GM19328 (cell line): ENCODE results near the gene COL26A1.
"Not testable (repeated sequence)": the region's sequence is repeated elsewhere in the genome, so short reads cannot be mapped to it uniquely, and the experiment has no call there.

Source experiments
- ATAC-seq: cut with Tn5 transposase; IDR thresholded peaks from one replicate; pipeline ENCODE4 v1.9.1; 2021; ENCODE audit warnings: mild to moderate bottlenecking, moderate library complexity; ENCODE audit not compliant: unreplicated experiment

Gene COL26A1

DNA sequence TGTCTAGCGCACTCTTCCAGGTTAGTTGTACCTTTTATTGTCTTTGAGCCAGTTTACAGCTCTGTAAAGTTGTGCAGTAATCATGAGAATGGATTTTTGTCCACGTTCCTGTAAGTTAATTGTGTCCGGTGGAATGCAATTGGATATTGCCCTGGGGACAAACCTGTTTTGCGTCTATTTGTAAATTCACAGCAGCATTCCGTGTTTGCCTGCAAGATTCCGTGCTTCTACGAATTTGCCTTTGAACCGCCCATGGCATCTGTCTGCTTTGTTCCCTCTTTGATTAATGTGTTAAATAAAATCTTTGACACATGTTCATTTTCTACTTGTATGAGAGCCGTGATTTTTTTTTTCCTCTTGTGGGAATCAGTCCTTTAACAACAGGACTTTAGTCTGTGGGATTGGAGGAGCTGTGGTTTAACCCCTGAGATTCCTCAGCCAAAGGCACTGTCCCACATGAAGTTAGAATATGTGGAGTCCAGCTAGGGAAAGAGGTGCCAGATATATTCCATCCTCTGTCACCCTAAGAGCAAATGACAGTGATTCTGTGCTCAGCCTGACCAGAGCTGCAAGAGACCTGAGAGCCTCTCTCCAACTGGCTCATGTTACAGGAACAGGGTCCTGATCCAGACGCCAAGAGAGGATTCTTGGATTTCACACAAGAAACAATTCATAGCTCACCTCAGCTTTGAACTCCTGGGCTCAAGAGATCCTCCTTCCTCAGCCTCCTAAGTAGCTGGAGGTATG is 126.3 kb downstream of the COL26A1 start:
- ATAC-seq: no peak

DNA sequence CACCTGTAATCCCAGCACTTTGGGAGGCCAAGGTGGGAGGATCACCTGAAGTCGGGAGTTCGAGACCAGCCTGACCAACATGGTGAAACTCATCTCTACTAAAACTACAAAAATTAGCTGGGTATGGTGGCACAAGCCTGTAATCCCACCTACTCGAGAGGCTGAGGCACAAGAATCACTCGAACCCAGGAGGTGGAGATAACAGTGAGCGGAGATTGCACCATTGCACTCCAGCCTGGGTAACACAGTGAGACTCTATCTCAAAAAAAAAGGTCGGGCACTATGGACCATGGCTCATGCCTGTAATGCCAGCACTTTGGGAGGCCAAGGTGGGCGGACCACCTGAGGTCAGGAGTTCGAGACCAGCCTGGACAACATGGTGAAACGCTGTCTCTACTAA is 127.8 kb downstream of the COL26A1 start:
- ATAC-seq: not testable (repeated sequence)

DNA sequence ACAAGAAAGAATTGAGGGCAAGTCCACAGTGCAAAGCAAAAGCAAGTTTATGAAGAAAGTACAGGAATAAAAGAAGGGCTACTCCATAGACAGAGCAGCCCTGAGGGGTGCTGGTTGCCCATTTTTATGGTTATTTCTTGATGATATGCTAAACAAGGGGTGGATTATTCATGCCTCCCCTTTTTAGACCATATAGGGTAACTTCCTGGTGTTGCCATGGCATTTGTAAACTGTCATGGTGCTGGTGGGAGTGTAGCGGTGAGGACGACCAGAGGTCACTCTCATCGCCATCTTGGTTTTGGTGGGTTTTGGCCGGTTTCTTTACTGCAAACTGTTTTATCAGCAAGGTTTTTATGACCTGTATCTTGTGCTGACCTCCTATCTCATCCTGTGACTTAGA is 128.8 kb downstream of the COL26A1 start:
- not testable (repeated sequence) for ATAC-seq

DNA sequence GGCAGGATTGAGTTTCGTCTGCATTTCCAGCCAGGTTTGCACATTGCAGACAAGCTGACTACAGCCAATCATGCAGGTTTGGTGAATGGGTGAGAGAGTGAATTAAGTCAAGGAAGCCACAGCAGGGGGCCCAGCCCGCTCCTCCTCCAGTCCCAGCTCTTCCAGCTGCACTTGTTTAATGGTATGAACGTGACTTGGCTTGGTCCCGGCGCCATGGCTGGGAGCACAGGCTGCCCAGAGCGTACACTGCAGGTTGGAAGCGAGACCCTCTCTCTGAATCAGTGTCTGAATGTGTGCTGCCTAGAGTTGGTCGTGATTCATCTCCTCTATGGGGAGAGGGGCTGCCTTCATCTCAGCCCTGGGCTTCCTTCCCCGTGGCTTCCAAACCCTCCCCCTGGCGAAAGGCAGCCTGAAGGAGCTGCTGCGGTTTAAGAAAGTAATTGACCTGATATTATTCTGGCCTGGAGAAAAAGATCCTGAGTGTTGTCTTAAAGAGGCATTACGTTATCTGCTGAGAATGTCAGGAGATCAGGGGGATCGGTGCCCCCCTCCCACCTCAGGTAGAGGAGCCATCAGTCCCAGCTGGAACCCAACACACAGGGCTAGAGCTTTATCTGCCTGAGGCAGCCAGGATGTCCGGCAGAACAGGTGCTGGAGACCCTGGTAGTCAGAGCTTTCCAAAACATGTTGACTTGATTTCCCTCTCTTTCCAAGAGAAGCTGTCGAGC is 132.1 kb downstream of the COL26A1 start:
- ATAC-seq: no peak

DNA sequence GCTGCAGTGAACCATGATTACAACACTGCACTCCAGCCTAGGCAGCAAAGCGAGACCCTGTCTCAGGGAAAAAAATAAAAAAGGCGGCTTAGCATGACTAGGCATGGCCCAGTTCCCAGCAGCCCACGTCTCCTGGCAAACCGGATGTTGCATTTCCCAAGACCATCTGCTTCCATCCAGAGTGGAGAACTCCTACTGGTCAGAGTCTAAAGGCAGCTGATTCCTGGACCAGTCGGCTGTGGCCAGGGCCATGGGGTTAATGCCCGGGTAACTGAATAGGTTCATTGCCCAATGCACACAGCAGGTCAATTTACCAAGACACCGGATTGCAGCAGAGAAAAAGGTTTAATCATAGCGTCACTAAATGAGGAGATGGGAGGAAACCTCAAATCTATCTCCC is 133.3 kb downstream of the COL26A1 start:
- ATAC-seq: no peak

DNA sequence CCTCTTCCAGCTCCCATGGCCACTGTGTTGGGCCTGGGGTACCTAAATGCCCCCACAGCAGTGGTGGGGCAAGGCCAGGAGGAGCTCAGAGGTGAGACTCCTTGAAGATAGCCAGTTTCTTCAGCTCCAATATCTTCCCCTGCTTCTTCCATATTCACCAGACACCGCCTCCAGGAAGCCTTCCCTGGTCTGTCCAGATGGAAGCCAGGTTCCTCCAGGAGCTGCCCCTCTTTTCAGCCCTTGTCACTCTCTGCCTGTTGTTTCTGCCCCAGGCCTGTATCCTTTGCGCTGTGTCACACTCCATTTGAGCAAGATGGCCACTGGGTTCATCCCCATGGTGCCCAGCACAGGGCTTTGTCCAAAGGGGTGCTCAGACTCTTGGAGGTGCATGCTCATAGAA is 138.7 kb downstream of the COL26A1 start:
- ATAC-seq: no peak

DNA sequence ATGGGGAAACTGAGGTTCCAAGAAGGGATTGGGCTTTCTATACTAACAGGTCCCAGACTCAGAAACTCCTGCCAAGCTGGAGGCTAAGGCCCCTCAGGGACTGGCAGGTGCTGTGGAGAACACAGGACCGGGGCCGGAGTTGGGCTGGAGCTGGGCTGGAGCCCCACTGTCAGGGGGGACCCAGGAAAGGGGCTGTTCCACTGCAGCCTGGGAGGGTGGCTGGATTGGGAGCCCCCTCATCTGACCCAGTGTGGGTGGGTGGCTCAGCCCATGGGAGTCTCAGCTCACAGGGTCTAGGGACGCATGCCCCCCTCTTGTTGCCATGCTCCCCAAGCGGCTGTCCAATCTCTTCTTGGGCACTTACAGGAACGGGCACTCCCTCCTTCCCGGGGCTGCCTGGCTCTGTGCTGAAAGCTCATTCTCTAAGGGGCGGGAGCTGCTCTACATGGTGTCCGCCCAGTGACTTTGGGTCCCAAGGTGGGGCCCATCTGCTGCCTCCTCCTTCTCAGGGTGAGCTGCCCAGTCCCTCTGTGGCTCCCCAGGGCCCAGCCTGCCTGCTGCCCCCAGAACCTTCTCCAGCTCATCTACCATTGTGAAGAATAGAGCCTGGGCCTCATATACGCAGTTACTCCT is 139.9 kb downstream of the COL26A1 start:
- ATAC-seq: no peak

DNA sequence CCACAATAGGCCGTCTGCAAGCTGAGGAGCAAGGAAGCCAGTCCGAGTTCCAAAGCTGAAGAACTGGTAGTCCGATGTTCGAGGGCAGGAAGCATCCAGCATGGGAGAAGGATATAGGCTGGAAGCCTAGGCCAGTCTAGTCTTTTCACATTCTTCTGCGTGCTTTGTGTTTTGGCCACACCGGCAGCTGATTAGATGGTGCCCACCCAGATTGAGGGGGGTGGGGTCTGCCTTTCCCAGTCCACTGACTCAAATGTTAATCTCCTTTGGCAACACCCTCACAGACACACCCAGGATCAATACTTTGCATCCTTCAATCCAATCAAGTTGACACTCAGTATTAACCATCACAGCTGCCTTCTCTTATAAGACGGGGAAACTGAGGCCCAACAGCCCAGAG is 142.8 kb downstream of the COL26A1 start:
- ATAC-seq: not testable (repeated sequence)

DNA sequence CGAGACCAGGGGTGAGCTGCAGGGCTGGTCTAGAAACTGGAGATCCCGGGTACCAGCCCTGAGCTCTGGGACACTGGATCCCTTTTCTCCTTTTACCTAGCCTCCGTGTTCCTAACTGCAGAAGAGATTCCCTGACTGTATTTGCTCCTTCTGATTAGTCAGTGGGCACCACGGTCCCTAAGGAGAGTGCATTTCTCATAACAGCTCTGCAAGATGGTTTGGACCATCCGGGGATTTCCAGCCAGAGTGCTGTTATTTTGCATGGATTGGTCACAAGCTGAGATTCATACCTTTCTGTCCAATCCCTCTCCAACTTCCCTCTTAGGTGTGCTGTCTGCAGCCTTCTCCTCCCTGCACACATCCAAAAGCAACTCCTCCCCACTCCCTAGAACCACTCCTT is 143.9 kb downstream of the COL26A1 start:
- no peak for ATAC-seq

DNA sequence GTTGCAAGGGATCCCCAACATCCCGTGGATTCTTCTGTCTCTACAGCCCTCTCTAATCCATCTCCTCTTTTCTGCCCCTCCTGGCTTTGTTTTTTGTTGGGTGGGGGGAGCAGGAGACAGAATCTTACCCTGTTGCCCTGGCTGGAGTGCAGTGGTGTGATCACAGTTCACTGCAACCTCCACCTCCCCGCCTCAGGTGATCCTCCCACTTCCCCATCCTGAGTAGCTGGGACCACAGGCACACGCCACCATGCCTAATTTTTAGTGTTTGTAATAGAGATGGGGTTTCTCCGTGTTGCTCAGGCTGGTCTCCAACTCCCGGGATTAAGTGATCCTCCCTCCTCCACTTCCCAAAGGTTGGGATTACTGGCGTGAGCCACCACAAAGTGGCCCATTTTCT is 144.7 kb downstream of the COL26A1 start:
- no peak for ATAC-seq

DNA sequence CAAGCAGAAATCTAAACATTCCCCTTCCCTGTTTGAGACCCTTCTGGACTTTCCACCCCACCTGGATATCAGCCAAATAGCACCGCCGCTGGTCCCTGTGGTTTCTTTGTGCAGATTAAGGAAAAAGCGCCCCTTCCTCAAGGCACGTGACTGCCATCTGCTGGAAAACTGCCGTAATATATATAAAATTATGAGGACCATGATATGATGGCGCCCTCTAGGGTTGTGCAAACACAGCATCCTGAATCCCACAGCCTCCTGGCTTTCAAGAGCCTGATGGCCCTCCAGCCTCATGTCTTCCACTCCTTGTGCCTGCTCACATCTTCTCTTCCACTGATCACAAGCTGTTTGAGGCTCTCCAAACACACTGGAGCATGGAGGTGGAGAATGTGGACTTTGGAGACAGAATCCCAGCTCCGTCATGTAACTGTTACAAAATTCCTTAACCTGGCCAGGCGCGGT is 145.1 kb downstream of the COL26A1 start:
- ATAC-seq: no peak

DNA sequence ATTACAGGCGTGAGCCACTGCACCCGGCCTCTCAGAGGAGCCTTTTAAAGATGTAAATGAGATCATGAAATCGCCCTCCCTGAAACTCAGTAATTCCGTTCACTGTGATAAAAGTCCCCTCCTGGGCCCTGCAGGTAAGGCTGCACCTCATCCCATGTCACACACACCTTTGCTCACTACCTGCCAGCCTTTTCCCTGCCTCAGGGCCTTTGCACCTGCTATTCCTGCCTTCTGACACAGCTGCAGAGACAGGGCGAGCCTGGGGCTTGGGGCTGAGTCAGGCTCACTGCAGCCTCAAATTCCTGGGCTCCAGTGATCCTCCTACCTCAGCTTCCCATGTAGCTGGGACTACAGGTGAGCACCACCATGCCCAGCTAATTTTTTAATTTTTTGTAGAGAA is 147.6 kb downstream of the COL26A1 start:
- no peak for ATAC-seq

DNA sequence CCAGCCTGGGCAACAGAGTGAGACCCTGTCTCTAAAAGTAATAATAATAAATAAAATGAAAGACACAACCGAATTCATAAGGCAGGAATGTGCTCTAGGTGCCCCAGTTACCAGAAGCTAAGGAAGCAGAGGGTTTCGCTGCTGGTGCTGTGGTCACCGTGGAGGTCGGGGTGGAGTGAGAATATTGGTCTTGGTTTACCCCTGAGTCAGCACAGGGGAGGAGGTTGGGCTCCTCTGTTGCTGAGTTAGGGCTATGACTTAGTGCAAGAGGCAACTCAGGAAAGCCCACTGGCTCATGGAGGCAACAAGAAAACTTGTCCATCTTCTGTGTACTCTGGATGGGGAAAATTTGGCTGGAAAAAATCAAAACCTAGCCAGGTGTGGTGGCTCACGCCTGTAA is 149.3 kb downstream of the COL26A1 start:
- no peak for ATAC-seq

DNA sequence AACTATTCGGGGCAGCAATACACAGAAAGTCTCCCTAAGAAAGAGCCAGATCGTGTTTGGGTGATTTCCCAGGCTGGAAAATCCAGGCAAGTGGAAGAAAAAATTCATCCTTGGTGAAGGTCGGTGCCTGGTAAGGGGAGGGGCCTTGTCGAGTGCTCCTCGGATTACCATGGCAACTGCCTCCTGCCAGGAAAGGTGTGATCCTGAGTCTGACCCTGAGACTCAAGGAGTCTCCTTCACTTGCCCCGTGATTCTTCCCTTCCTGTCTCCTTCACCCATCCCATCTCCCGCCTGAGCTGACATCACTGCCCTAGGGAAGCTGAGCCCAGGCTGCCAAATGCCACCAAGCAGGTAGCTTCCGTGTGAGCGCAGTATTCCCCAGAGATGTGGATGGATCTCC is 154.2 kb downstream of the COL26A1 start:
- no peak for ATAC-seq

DNA sequence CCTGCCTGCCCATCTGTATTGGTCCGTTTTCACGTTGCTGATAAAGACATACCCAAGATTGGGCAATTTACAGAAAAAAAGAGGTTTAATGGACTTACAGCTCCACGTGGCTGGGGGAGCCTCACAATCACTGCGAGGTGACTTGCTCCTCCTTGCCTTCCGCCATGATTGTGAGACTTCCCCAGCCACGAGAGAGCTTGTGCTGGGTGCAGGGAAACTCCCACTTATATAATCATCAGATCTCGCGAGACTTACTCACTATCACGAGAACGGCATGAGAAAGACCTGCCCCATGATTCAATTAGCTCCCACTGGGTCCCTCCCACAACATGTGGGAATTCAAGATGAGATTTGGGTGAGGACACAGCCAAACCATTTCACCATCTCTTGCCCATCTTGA is 154.6 kb downstream of the COL26A1 start:
- no peak for ATAC-seq

DNA sequence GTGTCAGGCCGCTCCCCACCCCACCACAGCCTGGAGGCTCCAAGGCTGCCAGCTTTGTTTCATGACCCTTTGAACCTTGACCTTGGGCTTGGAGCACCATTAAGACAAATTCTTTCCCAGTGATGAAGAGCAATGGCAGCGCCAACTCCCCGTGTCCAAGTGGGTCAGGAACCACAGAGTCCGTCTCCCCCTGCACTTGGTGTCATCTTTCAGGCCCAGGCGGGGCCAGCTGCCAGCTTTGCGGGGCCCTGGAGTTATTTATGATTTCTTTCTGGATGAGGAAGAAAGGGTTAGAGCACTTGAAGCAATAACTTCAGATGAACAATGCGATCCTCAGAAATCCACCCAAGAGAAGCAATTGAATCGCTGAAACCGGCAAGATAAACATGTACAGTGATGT is 155.7 kb downstream of the COL26A1 start:
- ATAC-seq: no peak

DNA sequence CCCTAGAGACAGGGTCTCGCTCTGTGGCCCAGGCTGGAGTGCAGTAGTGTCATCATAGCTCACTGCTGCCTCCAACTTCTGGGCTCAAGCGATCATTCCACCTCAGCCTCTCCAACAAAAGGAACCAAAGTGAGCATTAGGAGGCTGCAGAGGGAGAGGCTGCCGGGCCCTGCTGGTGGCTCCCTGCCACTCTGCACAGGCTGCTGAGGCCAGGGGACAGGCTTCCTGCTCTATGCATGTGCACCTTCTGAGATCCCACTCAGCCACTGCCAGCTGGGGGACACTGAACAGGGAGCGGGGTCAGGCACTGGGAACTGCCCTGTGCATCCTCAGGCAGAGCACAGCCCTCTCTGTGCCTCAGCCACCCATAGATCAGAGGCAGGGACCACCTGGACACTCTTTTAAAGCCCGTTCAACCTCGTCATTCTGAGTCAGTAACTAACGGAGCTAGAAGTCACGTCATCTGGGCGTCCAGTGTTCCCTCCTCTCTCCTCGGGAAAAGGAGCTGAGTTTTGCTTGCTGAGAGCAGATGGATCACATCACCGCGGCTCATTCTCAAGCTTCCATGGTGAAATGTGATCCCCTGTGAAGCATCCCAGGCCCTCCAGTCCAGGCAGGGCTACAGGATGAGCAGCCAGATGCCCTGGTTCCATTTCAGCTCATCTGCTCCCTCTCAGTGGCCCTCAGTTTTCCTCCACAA is 156.8 kb downstream of the COL26A1 start:
- no peak for ATAC-seq

DNA sequence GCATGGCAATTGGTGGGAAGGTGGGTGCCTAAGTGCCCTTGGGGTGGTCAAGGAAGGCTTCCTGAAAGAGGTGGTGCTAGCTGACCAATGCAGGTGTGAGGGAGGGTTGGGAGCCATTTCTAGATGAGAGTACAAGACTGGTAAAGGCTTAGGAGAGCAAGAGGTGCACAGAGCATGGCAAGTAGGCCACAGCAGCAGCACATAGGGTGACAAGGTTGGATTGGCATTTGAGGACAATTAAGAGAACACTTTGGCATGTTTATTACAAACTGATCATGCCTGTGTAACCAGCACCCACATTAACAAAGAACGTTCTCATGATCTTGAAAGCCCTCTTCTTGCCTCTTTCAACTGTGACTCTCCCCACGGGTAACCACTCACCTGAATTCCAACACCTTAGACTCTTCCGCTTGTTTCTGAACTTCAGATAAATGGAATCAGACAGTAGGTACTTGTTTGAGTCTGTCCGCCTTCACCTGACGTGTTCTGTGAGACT is 158.8 kb downstream of the COL26A1 start:
- ATAC-seq: no peak

DNA sequence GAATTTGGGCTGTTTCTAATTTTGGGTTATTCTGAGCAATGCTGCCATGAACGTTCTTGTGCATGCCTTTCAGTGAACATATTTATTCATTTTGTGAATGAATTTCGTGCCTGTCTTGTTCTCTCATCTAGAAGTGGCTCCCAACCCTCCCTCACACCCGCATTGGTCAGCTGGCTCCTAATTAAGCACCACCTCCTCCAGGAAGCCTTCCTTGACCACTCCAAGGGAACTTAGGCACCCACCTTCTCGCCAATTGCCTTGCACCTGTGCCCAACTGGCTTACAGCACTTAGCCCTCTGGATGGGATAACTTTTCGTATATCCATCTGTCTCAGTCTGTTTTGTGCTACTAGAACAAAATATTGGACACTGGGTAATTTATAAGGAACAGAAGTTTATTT is 159.3 kb downstream of the COL26A1 start:
- no peak for ATAC-seq

DNA sequence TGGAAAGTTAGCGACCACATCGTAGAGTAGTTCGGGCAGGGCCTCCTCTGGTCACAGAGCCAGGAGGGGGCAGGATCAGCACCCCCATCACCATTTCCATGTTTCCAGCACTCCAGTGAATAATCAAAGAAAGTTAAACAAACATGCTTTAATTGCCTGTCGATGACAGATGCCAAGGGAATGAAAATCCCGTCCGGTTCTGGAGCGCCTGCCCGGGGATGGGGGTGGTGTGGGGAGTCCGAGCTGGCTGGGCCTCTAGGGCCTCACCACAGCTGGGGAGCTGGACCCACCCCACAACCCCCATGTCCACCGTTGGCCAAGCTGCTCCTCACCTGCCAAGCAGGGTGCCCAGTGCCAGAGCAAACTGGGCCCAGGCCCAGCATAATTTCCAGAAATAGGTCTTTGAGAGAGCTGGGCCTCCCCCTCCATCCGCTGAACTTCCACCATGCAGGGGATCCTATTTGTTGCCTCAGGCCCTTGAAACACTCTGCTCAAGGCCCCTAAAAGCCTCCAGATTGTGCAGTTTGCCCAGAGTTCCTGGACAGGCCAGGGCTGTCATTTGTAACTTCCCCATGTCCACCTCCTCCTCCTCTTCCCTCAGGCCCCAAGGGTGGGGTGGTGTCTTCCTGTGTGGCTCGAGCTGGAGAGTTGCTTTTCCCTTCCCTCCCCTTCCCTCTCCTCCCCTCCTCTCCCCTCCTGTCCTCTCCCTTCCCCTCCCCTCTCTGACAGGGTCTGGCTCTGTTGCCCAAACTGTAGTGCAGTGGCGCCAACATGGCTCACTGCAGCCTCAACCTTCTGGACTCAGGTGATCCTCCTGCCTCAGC is 165.4 kb downstream of the COL26A1 start:
- ATAC-seq: no peak
